Measurements from ENCODE around the gene GFRA4.
A peak's percentile ranks its signal among the peaks of the same experiment; 100 is the strongest.

The GFRA4 gene

GRCh38 chr20:3663031-3663701 is at the start of gene GFRA4:
GFRA4 (minus strand) TSS chr20:3663399; CDS start chr20:3663399, 0 bp downstream.
- DNase-seq (ENCODE audit: low read depth in 2 of 3, low spot score in 2 of 3): no peak

DNA sequence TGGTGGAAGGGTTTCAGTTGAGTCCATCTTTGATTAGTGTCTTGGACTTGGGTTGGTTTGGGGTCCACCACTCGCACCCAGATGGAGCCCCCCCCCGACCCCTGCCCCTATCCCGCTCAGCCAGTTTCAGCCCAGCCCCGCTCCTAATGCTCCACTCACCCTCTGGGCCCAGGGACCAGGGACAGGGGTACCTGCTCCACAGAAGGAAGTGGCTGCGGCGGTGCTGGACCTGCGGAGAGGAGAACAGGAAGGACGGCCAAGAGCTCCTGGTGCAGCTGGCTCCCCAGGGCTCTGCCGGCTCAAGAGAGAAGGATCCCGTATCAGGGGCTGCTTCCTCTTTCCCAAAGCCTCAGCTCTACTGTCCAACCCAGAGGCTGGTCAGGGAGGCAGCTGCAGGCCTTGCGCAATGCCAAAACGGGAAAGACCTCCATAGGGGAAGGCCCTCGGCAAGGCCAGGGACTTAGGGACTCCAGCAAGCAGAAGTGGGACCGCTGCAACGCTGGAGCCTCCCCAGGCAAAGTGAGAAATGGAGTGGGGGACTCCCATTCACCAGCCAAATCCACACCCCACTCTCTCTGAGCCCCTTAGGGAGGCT is 49.2 kb upstream of the GFRA4 start, which contains the start of gene SIGLEC1:
SIGLEC1 (minus strand) TSS at position 322 of the 595 bp plus-strand sequence. CDS start 5,472 bp downstream, outside the sequence.
- no peak for DNase-seq (ENCODE audit: low read depth in 2 of 3, low spot score in 2 of 3)

- no peak for DNase-seq (ENCODE audit: low read depth in 2 of 3, low spot score in 2 of 3)
These were observed 48.3 kb upstream of the GFRA4 start for GRCh38 chr20:3711484-3711941.

DNA sequence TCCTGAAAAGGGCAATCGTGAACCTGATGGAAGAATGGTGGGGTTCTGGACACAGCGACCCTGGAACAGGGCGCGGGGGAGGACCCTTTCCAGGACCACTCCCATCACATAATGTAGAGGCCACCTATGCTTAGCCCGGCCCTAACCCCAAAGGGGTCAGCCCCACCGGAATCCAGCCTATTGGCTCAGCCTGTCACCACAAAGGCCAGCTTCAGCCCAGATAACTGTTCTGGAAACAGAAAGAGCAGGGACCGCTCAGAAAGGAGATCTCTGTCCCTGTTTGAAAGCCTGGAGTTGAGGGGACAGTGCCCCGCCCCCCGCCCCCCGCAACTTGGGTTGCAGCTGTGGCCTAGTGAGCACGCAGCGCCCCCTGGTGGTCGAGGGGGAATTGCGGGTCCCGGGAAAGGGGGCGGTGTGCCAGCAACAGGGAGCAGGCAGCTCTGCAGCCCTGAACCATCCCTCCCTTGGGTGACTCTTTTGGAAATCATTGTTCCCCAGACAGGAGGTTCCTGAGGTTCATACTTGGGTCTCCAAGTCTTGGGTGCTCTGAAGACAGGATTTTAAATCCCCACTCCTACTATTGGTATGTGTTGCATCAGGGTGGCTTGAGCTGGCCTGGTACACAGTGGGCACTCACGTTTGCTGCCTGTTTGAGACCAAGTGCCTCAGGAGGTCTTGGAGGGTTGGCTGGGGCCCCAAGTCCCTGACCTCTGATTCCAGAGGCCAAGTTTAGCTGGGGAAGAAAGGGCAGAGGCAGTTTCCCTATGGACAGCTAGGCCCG is 47.7 kb upstream of the GFRA4 start:
- peak; percentile 42 to 94 (median 94) for DNase-seq (ENCODE audit: low read depth in 2 of 3, low spot score in 2 of 3)

DNA sequence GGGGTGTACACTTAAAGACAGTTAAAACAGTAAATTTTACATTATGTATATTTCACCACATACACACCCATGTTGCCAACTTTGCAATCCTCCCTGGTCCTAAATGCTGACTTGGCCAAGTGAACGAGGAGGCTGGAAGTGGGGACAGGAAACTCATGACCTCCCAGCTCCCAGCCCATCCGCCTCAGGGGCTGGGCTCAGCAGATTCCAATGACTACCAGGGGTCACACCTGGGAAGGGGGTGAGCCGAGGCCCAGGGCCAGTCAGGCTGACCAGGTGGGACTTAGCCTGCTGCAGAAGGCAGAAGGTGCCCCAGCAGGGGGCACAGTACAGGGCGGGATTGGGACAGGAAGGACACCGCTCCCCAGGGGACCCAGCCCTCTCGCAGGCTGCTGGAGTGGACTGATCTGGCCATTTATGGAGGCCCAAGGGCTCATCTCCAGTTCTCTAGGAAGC is 46.8 kb upstream of the GFRA4 start:
- DNase-seq (ENCODE audit: low read depth in 2 of 3, low spot score in 2 of 3): no peak

DNA sequence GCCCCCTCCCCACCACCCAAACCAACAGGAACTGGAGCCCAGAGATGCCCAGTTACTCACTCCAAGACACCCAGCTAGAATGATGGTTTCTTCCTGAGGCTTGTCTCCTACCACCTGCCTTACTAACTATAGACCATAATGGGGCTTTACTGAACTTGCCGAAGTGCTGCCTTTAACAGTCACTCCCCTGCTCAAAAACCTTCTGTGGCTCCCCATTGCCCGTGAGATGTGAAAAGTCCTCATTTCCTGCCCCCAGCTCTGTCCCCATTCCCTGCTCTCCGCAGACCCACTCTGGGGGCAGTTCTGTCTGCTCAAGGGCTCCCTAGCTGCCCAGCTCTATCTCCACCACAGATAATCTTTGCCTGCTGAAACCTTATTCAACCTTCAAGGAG is 44.3 kb upstream of the GFRA4 start:
- DNase-seq (ENCODE audit: low read depth in 2 of 3, low spot score in 2 of 3): no peak

GRCh38 chr20:3706774-3707507 is 43.7 kb upstream of the GFRA4 start:
- no peak for DNase-seq (ENCODE audit: low read depth in 2 of 3, low spot score in 2 of 3)

GRCh38 chr20:3705970-3706739 is 43.0 kb upstream of the GFRA4 start:
- no peak for DNase-seq (ENCODE audit: low read depth in 2 of 3, low spot score in 2 of 3)

DNA sequence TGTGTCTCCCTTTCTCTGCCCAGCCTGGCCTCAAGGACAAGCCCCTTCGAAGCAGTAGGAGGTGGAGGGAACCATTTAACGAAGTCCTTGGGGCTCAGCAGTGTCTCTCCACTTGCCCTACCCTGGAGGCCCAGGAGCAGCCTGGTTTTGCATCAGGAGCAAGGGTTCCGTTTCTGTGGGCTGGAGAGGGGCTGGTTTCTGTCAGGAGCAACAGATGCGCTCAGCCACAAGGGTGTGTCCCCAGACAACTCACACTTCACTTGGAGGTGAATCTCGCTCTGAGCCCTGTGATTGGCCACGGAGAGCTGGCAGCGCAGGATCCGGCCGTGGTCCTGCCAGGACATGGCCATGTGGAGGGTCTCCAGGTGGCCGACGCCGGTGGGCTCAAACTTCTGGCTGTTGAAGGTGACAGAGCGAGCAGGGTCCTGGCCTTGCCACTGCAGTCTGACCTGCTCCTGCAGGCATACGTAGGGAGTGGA is 42.3 kb upstream of the GFRA4 start:
- DNase-seq (ENCODE audit: low read depth in 2 of 3, low spot score in 2 of 3): no peak

DNA sequence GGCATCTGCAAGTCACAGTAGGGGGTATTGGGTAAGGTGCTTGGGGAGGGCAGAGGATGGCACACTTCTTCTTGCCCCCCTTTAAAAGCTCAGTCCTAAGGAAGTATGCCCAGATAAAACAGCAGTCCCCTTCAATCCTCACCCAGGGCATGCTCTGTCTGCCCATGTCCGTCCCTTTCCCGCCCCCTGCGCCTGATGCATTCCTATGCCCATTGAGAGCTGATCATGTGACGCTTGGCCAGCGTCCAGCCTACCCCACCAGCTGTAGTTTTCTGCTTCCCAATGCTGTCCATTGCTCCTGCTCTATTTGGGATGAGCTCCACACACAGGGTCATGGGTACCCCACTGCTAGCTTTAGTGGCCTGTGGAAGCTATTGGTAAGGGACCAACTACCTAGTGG is 40.9 kb upstream of the GFRA4 start:
- DNase-seq (ENCODE audit: low read depth in 2 of 3, low spot score in 2 of 3): no peak

DNA sequence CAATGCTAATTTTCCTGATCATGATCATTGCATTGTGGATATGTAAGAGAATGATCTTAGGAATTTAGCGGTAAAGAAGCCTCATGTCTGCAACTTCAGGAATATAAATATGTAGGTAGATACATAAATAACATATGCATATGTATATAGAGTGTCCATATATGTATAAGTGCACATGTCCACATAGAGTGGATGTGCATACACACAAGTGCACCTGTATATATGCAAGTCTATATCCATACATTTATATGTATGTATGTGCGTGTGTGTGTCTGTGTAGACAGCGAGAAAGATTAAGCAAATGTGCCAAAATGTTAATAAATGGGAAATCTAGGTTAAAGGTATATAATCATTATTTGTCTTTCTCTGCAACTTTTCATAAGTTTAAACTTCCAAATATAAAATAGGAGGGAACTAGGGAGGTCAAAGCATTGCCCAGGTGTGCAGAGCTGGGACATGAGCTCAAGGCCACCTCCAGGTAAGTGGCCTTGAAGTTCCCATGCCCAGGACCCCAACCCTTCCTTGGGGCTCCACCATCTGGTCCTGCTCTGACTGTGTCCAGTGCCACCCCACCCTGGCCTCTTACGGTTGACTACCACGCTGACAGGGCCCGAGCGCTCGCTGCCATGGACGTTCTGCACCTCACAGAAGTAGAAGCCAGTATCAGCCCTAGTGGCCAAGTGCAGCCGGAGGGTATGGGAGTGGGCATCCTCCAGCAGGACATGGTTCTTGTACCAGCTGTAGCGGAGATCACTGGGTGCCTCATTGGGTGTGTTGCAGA is 39.6 kb upstream of the GFRA4 start:
- DNase-seq (ENCODE audit: low read depth in 2 of 3, low spot score in 2 of 3): no peak

- DNase-seq (ENCODE audit: low read depth in 2 of 3, low spot score in 2 of 3): no peak
These were observed 38.1 kb upstream of the GFRA4 start for GRCh38 chr20:3701061-3701998.

DNA sequence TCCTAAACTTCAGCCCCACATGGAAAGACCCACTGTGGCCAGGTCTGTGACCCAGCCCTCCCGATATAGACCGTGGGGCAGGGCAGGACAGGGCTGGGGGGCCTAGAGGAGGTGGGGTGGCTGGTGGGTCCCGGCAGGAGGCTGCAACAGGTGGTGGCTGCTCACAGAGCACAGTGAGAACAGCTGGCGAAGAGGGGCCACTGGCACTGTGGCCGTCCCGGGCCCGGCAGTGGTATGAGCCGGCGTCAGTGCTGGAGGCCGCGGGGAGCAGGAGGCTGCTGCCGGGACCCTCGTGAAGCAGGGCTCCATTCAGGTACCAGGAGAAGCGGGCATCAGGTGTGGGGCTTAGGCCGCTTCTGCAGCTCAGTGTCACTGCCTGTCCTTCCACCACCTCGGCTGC is 35.8 kb upstream of the GFRA4 start:
- DNase-seq (ENCODE audit: low read depth in 2 of 3, low spot score in 2 of 3): no peak

DNA sequence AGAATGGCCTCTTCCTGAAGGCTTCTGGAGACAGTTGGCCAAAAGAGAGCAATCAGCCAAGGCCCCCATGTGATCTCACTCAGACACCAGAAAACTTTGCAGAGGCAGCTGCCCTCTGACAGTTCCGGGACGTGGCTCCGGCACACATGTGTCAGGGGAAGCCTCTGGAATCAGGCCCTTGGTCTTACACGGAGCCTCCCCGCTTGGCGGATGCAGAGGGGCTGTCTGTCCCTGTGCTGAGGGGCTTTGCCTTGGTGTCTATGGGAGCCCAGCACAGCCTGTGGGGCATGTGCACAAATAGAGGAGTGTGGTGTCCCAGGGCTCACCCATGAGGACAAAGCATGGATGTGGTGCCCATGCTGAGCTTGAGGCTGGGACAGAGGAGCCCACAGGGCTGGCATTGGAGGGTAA is 35.4 kb upstream of the GFRA4 start:
- DNase-seq (ENCODE audit: low read depth in 2 of 3, low spot score in 2 of 3): no peak

DNA sequence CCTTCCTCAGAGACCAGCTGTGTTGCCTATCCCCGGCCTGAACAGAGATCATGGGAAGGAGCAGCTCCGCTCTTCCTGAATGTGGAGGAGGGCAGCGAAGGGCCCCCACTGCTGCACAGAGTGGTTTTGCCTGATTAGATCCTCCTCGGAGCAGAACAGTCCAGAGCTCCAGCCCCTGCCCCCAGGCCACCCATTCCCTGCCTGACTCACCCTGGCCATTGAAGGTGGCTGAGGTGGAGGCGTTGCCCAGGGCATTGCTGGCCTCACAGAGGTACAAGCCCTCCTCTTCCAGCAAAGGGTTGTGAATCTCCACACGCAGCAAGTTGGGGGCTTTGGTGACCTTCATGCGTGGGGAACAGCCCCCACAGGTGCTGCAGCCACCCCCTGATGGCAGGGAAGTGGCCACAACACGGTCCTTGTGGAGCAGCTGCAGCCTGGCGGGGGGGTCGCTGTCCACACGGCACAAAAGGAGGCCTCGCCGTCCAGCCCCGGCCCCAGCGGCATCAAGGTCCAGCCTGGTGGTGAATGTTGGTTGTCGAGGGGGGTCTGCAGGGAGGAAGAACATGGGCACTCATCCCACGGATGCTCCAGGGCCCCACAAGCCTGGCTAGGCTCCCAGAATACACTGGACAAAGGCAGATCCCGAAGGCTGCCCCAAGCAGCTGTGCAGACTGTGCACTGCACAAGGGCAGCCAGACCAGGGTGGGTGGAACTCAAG is 34.5 kb upstream of the GFRA4 start:
- DNase-seq (ENCODE audit: low read depth in 2 of 3, low spot score in 2 of 3): no peak

GRCh38 chr20:3696745-3697587 is 33.8 kb upstream of the GFRA4 start:
- DNase-seq (ENCODE audit: low read depth in 2 of 3, low spot score in 2 of 3): no peak

GRCh38 chr20:3696200-3696599 is 33.0 kb upstream of the GFRA4 start:
- DNase-seq (ENCODE audit: low read depth in 2 of 3, low spot score in 2 of 3): no peak
